COR-L47 (cell line): ENCODE measurements around the gene OSBPL10.
A peak's percentile ranks its signal among the peaks of the same experiment; 100 is the strongest.

ENCODE experiments used
- DNase-seq: peaks from one replicate; lab custom pipeline; 2025; lab: John Stamatoyannopoulos, UW

The OSBPL10 gene

DNA sequence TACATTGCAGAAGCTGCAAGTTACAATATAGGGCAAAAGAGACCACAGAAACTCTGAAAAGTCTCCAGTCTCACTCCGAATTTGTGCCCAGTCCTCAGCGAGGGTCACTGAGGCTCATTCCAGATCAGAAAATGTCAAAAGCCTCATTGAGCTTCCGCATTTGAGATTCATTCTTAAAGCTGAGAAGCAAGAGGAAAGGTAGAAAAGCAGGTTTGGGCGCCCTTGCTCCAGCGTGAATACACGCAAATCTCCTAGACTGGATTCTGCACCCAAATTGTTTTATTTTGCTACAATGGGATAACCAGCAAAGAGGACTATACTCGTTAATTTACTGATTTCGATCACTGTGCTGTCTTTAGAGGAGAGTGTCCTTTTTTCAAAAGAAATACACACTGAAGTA is 236.1 kb downstream of the OSBPL10 start:
- DNase-seq: no peak

DNA sequence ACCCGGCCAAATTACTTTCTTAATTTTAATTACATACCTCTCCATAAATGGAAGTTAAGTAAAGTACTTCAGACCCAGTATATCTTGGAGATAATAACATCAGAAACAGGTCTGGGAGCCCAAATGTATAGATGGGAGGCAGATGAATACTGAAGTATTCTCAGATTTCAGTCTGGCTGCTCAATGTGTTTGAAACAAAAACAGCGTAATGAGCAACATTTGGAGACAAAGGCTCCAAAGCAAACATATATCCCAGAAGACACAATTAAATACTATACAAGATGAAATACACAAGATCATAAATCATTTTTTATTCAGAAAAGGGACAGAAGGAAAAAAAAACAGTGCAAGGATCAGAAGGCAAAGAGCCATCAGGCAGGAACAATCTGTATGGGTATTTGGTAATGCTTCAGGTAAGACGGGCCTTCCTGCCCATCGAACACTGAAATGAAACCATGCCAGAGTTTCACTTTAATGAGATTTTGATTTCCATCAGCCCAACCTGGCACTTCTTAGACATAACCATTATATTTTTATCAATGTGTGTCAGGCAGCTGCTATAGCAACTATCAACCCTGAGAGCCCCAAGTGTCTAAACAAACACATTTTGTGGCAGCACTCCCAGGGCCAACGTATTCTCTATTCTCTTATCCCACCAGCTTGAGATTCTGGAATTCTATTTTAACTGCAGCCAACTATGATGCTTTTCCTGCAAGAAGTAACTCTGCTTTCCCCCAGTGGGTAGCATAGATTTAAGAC is 237.6 kb downstream of the OSBPL10 start:
- DNase-seq: no peak

DNA sequence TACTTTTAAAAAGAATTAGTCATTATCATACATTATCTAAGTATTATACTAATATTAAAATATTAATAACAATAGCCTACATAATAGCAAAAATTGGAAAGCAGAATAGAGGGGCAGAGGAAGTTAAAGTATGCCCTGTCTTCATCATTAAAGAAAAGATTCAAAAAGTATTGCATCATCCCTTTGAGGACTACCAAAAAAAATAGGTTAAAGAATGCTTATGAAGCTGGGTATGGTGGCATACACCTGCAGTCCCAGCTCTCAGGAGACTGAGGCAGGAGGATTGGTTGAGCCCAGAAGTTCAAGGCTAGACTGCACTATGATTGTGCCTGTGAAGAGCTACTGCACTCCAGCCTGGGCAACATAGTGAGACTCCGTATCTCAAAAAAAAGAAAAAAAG is 240.7 kb downstream of the OSBPL10 start:
- no peak for DNase-seq

DNA sequence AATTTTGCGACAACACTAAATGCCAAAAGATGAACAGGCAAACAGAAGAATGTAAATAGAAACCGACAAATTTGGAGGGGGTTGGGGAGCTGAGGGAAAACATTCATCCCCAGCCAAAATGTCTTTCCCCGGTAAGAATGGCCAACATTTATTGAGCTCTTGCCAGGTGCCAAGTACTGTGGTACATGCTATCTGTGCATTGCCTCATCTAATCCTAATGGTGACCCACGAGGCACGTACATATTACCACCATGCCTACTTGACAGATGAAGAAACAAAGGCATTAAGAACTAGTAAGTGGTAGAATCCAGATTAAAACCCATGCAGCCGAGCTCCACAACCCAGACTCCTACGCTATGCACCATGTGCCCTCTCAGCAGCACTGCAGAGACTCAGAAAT is 242.7 kb downstream of the OSBPL10 start:
- no peak for DNase-seq

DNA sequence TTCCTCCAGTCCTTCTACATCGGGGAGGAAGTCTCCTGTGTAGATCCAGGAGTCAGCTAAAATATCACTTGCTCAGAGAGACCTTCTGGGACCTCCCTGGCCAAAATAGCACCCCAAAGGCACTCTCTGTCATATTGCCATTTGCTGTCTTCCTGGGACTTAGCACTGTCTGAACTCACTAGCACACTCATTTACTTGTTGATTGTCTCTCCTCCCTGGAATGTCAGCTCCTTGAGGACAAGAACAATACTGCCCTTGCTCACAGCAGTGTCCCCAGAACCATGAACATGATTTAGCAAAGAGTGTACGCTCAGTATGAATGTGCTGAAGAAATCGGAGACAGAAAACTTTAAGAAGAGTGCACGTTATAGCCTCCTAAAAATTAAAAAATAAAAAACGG is 245.4 kb downstream of the OSBPL10 start:
- DNase-seq: no peak

DNA sequence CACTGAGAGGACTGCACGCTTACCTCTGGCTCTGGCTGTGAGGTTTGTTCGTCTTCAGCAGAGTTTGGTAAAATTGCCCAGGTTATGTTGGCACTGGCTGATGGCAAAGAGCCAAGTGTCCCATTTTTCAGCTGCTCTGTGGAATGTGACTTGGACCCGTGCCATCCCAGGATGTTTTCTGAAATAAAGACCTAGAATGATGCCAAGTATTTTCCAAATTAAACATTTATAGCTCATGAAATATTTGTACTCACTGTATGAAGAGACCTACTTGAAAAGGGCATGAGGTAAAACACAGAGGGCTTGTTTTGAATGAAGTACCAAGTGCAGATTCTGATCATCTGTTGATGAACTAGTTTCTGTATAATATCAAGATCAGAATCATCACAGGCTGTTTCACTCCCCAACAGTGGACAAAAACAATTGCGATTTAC is 247.8 kb downstream of the OSBPL10 start:
- DNase-seq: peak; percentile 31

DNA sequence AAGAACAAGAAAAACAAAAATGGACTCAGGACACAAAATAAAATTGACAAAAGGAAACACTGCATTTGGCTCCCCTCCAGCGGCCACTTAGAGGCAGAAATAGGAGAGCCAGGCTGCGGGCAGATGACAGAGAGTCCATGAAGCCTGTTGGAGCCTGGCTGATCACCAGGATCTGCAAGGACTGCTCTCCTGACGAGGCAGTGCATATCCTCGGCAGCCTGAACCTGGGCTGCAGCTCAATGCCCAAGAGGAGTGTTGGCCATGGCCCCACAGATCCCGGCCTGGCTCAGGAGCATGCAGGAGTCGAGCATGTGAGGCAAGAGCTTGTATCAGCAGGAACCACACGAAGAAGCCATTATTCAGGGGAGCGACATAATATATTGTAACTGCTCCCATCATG is 248.5 kb downstream of the OSBPL10 start:
- DNase-seq: no peak

DNA sequence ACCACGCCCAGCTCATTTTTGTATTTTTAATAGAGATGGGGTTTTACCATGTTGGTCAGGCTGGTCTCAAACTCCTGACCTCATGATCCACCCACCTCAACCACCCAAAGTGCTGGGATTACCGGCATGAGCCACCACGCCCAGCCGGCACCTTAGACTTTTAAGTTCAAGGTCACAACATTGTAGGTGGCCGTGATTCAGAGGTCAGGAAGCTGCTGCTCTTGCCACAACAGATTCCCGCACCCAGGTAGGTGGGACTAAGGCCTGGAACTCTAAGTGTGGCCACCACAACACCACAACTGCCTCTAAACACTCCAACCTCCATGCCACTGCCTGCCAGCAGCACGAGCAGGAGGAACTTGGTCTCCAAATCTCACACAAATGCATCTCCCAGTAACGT is 251.5 kb downstream of the OSBPL10 start:
- no peak for DNase-seq

- DNase-seq: no peak
Measured at GRCh38 chr3:31729082-31729481, 252.0 kb downstream of the OSBPL10 start.

GRCh38 chr3:31728403-31728802 is 252.7 kb downstream of the OSBPL10 start:
- DNase-seq: no peak

DNA sequence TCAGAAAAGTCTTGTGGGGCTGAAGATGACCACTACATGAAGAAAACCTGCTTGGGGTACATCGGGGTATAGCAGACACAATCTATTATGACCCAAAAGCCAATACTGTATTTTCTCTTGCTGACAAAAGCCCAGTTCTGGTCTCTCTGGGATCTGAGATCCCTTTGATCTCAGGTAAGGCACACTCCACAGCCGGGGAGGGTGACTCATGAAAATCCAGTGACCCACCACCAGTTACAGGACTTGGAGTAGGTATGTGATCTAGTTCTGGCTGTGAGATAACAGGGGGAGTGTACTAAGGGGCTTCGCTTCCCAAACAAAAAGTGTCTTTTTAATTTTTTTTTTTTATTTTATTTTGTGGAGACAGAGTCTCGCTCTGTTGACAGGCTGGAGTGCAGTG is 255.1 kb downstream of the OSBPL10 start:
- no peak for DNase-seq

DNA sequence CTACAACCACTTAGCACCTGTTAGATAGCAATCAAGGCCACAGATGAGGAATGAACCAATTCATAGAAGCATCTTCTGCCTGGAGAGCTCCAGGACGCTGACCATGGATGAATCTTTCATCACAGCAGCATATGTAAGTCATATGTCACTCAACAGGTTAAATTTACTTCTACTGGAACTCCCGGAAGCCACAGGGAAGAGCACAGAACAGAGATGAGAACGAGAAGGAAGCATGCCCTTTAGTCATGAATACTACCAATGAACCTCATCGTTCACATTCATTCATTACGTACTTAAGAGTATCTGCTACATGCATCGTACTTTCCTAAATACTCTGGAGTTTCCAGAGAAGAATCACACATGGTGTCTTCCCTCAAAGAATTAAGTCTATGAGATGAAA is 255.5 kb downstream of the OSBPL10 start:
- DNase-seq: no peak

DNA sequence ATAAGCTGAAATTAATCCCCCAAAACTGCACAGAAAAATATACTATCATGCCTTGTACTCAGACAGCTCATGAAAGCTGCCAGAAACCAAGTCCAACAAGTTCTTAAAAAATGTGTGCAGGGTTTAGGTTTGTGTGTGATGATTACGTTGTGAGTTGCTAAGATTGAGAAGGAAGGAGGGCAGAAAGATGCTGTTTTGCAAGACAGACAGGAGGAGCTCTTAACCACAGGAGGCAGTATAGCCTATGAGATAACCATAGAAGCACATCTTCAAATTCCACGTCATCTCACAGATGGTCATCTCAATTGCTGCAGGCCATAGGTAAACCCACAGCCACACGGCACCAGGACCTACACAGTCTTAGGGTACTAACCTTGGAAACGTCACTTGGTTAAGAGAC is 256.4 kb downstream of the OSBPL10 start:
- DNase-seq: no peak

DNA sequence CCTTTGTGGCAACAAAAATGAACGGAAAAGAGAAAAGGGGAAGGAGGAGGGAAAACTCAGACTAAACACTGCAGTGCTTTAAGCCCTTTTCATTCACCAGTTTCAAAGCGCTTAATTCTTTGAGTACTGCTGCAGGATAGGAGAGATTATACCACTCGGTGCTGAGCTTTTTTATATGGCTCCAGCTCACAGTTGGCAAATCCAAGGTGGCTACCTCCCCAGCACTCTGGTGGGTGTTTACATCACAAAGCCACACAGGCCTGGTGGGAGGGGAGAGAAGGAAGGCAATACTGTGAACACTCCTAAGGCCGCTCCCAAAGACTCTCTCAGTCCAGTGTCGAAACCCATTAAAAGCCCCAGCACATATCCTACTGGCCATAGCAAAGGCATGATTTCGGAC is 256.9 kb downstream of the OSBPL10 start:
- no peak for DNase-seq

GRCh38 chr3:31723701-31724100 is 257.4 kb downstream of the OSBPL10 start:
- DNase-seq: no peak

- DNase-seq: no peak
Measured at GRCh38 chr3:31721676-31722075, 259.4 kb downstream of the OSBPL10 start.

DNA sequence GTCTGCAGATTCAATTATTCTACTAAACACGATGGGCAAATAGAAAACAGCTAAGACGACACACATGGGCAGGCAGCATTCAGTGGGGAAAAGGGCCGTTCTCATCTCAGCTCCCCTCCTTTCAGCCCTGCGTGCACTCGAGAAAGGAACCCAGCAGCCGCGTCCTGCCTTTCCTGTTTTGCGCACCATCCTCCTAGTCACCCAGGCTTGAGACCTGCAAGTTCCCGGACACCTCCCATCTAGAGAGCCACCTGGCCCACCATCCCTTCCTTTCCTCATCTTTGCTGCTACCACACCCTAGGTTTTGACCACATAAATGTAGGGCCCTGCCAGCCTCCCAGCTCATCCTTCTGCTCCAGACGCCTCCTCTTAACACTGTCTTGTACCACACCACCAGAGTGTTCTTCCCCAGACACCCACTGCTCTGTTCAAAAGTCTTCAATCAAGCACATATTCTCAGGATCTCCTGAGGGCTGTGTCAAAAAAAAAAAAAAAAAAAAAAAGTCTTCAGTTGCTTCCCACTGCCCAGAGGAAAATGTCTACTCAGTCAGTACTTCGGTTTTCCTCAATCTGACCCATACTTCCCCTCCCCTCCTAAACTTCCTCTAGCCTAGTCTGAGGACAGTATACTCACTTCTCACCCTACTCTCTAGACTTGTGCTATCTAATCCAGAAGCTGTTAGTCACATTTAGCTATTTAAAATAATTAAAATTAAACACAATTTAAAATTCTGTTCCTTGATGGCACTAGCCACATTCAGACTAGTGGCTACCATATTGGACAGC is 266.4 kb downstream of the OSBPL10 start:
- no peak for DNase-seq

GRCh38 chr3:31713816-31714215 is 267.2 kb downstream of the OSBPL10 start:
- DNase-seq: no peak

- DNase-seq: no peak
Measured at GRCh38 chr3:31710123-31710803, 270.8 kb downstream of the OSBPL10 start.

- DNase-seq: no peak
Measured at GRCh38 chr3:31709526-31709925, 271.5 kb downstream of the OSBPL10 start.

DNA sequence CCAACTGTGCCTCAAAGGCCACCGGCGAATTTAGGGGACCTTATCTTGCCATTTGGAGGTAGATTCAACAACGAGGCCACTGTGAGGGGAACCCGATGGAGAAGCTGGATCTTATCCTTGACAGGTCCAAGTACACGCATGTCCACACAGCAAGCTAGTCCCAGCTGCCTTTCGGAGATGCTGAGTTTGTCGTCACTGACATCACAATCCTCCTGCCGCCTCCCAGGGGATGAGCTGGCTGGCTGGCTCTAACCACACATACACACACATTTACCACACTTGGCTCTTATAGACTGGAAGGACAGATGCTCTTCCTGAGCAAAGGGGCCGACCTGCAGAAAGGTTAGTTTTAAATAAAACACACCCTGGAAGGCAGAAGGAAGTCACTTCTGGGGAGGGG is 272.1 kb downstream of the OSBPL10 start:
- DNase-seq: no peak

DNA sequence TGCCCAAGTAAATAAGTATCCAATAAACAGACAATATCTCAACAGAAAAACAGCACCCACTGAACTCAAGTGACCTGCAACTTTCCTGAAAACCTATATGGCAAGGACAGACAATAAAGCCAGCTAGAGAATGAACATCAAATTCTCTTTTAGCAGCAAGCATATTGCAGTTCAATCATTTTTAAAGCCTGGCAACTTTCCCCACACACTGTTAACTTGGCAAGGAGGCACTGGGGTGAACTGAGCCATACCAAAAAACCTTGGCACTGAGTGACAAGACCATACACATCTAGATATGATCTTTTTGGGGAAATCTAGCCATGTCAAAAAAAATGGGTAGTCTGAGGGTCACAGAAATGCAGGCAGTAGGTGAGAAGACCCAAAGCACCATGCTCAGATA is 273.8 kb downstream of the OSBPL10 start:
- DNase-seq: no peak

- DNase-seq: no peak
Measured at GRCh38 chr3:31705736-31706135, 275.3 kb downstream of the OSBPL10 start.
